Urinary bladder (tissue), 2 donors: ENCODE results near the gene CRBN. TPM values are rescaled to one million over a fixed set of nuclear protein-coding genes. Genes with fewer than 3 reads are reported as not detected.

Experiments used
- polyA plus RNA-seq: library from polyadenylated mRNA; stranded (reverse); fragments of 200-250 nt; gene quantifications from one replicate; pipeline ENCODE4 v1.2.3, GENCODE V29; 2013
- small RNA-seq: library from RNA; depleted of rRNA; stranded (forward); fragments of <200 nt; gene quantifications from one replicate; pipeline ENCODE3, GENCODE V24; 2014
- total RNA-seq: library from RNA; depleted of rRNA; stranded (reverse); fragments of >200 nt; gene quantifications from one replicate; pipeline ENCODE4 v1.2.3, GENCODE V29; 2014
- donor health status: healthy.

The CRBN gene
- total and polyA plus RNA-seq, 2 donors: 36.7 to 154 TPM

Small RNA genes within 50 kb of the gene (small RNA-seq; reads per million reads assigned to genes)
- not detected for gene RF00416

Other genes starting within 250 kb of the CRBN start
- 0.69 TPM for gene IL5RA, start 69.3 kb downstream of the CRBN start, total RNA-seq
- 0.13 TPM for gene IL5RA, start 69.3 kb downstream of the CRBN start, polyA plus RNA-seq
- 51.4 TPM for gene TRNT1, start 52.8 kb downstream of the CRBN start, total RNA-seq
- gene TRNT1, start 52.8 kb downstream of the CRBN start, polyA plus RNA-seq: 11.4 TPM